A673 (cell line): Measurements from ENCODE around the gene GALNTL6.

Source experiments
- CTCF ChIP-seq: fragments of 300-800, 200-600 bp; sonication (generic); conservative IDR thresholded peaks from 2 replicates; pipeline ENCODE4 v1.5.1; 2017; ENCODE audit warnings: low read depth, mild to moderate bottlenecking, antibody characterized with exemption, low read length, moderate library complexity, mixed read lengths
- EZH2 ChIP-seq: fragments of 200-600 bp; sonication (generic); IDR thresholded peaks from 2 replicates; pipeline ENCODE4 v1.6.1; 2017; ENCODE audit warnings: borderline replicate concordance, low read depth, mild to moderate bottlenecking, mixed read lengths, antibody characterized with exemption, low read length; ENCODE audit not compliant: poor library complexity, severe bottlenecking

GRCh38 chr4:171962110-171962509, 148.9 kb downstream of the GALNTL6 start:
- TF ChIP-seq CTCF (no peak), EZH2 (no peak)
